Measurements from ENCODE around the gene SEPTIN8. TPM values are rescaled to one million over a fixed set of nuclear protein-coding genes. Genes with fewer than 3 reads are reported as not detected.

Gene SEPTIN8
- total RNA-seq, 1 experiment from 2014 or later: 48.1 TPM

- DNase-seq (ENCODE audit: low spot score): no peak
These were observed 12.3 kb downstream of the SEPTIN8 start for GRCh38 chr5:132764671-132765238.

GRCh38 chr5:132764051-132764450 is 13.0 kb downstream of the SEPTIN8 start:
- no peak for DNase-seq (ENCODE audit: low spot score)

GRCh38 chr5:132763181-132764036 is 13.6 kb downstream of the SEPTIN8 start:
- DNase-seq (ENCODE audit: low spot score): no peak

- DNase-seq (ENCODE audit: low spot score): no peak
These were observed 14.6 kb downstream of the SEPTIN8 start for GRCh38 chr5:132762246-132763000.

- no peak for DNase-seq (ENCODE audit: low spot score)
These were observed 15.5 kb downstream of the SEPTIN8 start for GRCh38 chr5:132761321-132762240.

GRCh38 chr5:132760601-132761317 is 16.3 kb downstream of the SEPTIN8 start:
- no peak for DNase-seq (ENCODE audit: low spot score)

GRCh38 chr5:132760049-132760420 is 17.0 kb downstream of the SEPTIN8 start:
- no peak for DNase-seq (ENCODE audit: low spot score)

GRCh38 chr5:132759114-132760048 is 17.7 kb downstream of the SEPTIN8 start:
- DNase-seq (ENCODE audit: low spot score): no peak

GRCh38 chr5:132758451-132758850 is 18.6 kb downstream of the SEPTIN8 start:
- DNase-seq (ENCODE audit: low spot score): no peak

GRCh38 chr5:132756542-132756941 is 20.5 kb downstream of the SEPTIN8 start:
- DNase-seq (ENCODE audit: low spot score): no peak

GRCh38 chr5:132754947-132755346 is 22.1 kb downstream of the SEPTIN8 start:
- peak; percentile 27 for DNase-seq (ENCODE audit: low spot score)

GRCh38 chr5:132754111-132754510 is 22.9 kb downstream of the SEPTIN8 start:
- no peak for DNase-seq (ENCODE audit: low spot score)

GRCh38 chr5:132753135-132753987 is 23.7 kb downstream of the SEPTIN8 start:
- DNase-seq (ENCODE audit: low spot score): no peak

- DNase-seq (ENCODE audit: low spot score): no peak
These were observed 24.4 kb downstream of the SEPTIN8 start for GRCh38 chr5:132752581-132753125.

GRCh38 chr5:132751971-132752580 is 25.0 kb downstream of the SEPTIN8 start:
- DNase-seq (ENCODE audit: low spot score): no peak

- no peak for DNase-seq (ENCODE audit: low spot score)
These were observed 25.6 kb downstream of the SEPTIN8 start for GRCh38 chr5:132751444-132751843.

GRCh38 chr5:132750471-132751230 is 26.4 kb downstream of the SEPTIN8 start:
- DNase-seq (ENCODE audit: low spot score): no peak
